ENCODE results near the gene TRIM41. TPM values are rescaled to one million over a fixed set of nuclear protein-coding genes. Genes with fewer than 3 reads are reported as not detected.

The TRIM41 gene
- total and polyA plus RNA-seq, 2 of the 13 experiments (the other 11 are each of a cell fraction or from before 2014, with no cell fraction given) = 10.2 to 16.7 TPM

DNA sequence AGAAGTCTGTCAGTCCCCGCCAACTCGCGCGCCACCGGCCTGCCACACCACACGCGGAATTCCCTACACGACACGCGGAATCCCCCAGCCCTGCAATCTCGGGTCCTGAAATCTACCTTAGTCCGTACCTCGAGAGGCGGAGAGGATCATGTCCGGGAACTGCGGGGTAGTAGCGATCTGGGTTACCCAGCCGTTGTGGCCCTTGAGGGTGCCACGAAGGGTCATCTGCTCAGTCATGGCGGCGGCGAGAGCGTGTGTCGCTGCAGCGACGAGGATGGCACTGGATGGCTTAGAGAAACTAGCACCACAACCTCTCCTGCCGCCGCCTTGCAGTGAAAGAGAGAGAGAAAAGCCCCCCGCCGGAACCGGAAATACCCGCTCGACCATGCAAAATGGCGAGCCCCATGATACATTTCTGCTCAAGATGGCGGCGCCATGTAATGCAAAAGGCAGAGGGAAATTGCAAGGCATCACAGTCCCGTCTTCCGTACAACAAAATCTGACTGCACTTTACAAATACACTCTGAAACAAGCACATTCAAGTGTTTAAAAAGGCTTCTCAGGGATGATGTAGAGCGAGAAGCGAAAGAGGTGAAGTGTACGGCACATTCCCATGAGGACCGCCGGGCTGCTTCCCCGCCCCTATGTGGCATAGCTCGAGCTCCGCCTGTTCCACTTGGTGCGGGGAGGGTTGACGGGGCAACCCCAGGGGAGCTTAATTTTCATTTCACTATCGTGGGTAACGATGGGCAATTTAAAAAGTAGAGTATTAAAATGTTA is 20.7 kb downstream of the TRIM41 start, which contains the start of gene RACK1 (continued):
- TF ChIP-seq, protein P1, sequence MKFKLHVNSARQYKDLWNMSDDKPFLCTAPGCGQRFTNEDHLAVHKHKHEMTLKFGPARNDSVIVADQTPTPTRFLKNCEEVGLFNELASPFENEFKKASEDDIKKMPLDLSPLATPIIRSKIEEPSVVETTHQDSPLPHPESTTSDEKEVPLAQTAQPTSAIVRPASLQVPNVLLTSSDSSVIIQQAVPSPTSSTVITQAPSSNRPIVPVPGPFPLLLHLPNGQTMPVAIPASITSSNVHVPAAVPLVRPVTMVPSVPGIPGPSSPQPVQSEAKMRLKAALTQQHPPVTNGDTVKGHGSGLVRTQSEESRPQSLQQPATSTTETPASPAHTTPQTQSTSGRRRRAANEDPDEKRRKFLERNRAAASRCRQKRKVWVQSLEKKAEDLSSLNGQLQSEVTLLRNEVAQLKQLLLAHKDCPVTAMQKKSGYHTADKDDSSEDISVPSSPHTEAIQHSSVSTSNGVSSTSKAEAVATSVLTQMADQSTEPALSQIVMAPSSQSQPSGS (CRISPR knock-in tag; IDR thresholded peaks at IDR 0.05) = 0 out of 2 replicates have a peak, but pooled peaks have one; percentile 43
- 0 out of 2 replicates have a peak, but pooled peaks have one; percentile 43 for TF ChIP-seq ZFYVE20 (CRISPR knock-in tag; IDR thresholded peaks at IDR 0.05; ENCODE audit: borderline replicate concordance, low read depth)
- no peak for TF ChIP-seq ZNF496 (CRISPR knock-in tag; IDR thresholded peaks at IDR 0.05; ENCODE audit: insufficient replicate concordance)
- TF ChIP-seq ZNF766 (CRISPR knock-in tag; IDR thresholded peaks at IDR 0.05; ENCODE audit: borderline replicate concordance) = no peak
- TF ChIP-seq SAFB2 (CRISPR knock-in tag; IDR thresholded peaks at IDR 0.05; ENCODE audit: borderline replicate concordance, low read depth) = peak; percentile 55; the same call in 1 of the 2 replicates
- TF ChIP-seq ISL2 (CRISPR knock-in tag; IDR thresholded peaks at IDR 0.05) = peak; percentile 22; the same call in 1 of the 2 replicates
- no peak; the same call in 1 of the 2 replicates for TF ChIP-seq ZNF792 (CRISPR knock-in tag; IDR thresholded peaks at IDR 0.05)
- peak; percentile 98 for TF ChIP-seq SRY (CRISPR knock-in tag; IDR thresholded peaks at IDR 0.05)
- TF ChIP-seq ZNF563 (CRISPR knock-in tag; IDR thresholded peaks at IDR 0.05) = peak; percentile 79
- peak; percentile 83; the same call in 1 of the 2 replicates for TF ChIP-seq NR2C2 (CRISPR knock-in tag; IDR thresholded peaks at IDR 0.05; ENCODE audit: borderline replicate concordance)
- TF ChIP-seq, protein P2, sequence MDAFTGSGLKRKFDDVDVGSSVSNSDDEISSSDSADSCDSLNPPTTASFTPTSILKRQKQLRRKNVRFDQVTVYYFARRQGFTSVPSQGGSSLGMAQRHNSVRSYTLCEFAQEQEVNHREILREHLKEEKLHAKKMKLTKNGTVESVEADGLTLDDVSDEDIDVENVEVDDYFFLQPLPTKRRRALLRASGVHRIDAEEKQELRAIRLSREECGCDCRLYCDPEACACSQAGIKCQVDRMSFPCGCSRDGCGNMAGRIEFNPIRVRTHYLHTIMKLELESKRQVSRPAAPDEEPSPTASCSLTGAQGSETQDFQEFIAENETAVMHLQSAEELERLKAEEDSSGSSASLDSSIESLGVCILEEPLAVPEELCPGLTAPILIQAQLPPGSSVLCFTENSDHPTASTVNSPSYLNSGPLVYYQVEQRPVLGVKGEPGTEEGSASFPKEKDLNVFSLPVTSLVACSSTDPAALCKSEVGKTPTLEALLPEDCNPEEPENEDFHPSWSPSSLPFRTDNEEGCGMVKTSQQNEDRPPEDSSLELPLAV (CRISPR knock-in tag; conservative IDR thresholded peaks at IDR 0.05; ENCODE audit: low read depth) = 0 out of 2 replicates have a peak, but pooled peaks have one; percentile 80
- no peak for TF ChIP-seq ESRRA (CRISPR knock-in tag; IDR thresholded peaks at IDR 0.05; ENCODE audit: low read depth)
- TF ChIP-seq, protein P3, sequence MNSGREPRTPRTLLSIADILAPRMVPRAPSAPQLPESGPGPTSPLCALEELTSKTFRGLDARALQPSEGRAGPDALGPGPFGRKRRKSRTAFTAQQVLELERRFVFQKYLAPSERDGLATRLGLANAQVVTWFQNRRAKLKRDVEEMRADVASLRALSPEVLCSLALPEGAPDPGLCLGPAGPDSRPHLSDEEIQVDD (CRISPR knock-in tag; IDR thresholded peaks at IDR 0.05; ENCODE audit: borderline replicate concordance) = peak; percentile 45; the same call in 1 of the 2 replicates
- TF ChIP-seq MYC (CRISPR knock-in tag; IDR thresholded peaks at IDR 0.05; ENCODE audit: borderline replicate concordance) = peak; percentile 97
- peak; percentile 83 for TF ChIP-seq PHF8 (CRISPR knock-in tag; IDR thresholded peaks at IDR 0.05)
- TF ChIP-seq ZNF136 (CRISPR knock-in tag; IDR thresholded peaks at IDR 0.05; ENCODE audit: low read depth) = no peak; the same call in 1 of the 2 replicates
- TF ChIP-seq HOXA3 (CRISPR knock-in tag; IDR thresholded peaks at IDR 0.05) = peak; percentile 69
- TF ChIP-seq HNRNPL (IDR thresholded peaks at IDR 0.05; ENCODE audit: low read depth, low read length) = peak; percentile 83
- TF ChIP-seq, protein P4, sequence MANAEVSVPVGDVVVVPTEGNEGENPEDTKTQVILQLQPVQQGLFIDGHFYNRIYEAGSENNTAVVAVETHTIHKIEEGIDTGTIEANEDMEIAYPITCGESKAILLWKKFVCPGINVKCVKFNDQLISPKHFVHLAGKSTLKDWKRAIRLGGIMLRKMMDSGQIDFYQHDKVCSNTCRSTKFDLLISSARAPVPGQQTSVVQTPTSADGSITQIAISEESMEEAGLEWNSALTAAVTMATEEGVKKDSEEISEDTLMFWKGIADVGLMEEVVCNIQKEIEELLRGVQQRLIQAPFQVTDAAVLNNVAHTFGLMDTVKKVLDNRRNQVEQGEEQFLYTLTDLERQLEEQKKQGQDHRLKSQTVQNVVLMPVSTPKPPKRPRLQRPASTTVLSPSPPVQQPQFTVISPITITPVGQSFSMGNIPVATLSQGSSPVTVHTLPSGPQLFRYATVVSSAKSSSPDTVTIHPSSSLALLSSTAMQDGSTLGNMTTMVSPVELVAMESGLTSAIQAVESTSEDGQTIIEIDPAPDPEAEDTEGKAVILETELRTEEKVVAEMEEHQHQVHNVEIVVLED (CRISPR knock-in tag; IDR thresholded peaks at IDR 0.05; ENCODE audit: borderline replicate concordance) = peak; percentile 21; the same call in 1 of the 2 replicates
- TF ChIP-seq RBM39 (IDR thresholded peaks at IDR 0.05; ENCODE audit: low read depth, low read length, poor library complexity, severe bottlenecking) = peak; percentile 91
- no peak for TF ChIP-seq CHD4 (IDR thresholded peaks at IDR 0.05; ENCODE audit: borderline replicate concordance, low read length)
- no peak for TF ChIP-seq EHMT2 (IDR thresholded peaks at IDR 0.05; ENCODE audit: borderline replicate concordance, low read depth, low read length)
- TF ChIP-seq HHEX (CRISPR knock-in tag; IDR thresholded peaks at IDR 0.05) = no peak
- TF ChIP-seq ZNF33A (CRISPR knock-in tag; IDR thresholded peaks at IDR 0.05; ENCODE audit: borderline replicate concordance) = no peak
